AG04449 (cell line): ENCODE data around the gene DGCR2.
A peak's percentile ranks its signal among the peaks of the same experiment; 100 is the strongest.

Experiments used
- CTCF ChIA-PET: fragments of 350-600 bp; formaldehyde crosslinking; extraction: SDS; loops from one replicate; lab custom pipeline; 2021; ENCODE audit warnings: antibody characterized with exemption; lab: Yijun Ruan, JAX
- POLR2A ChIA-PET: fragments of 400-600, 350-600 bp; formaldehyde crosslinking; extraction: SDS; loops from one replicate; lab custom pipeline; 2020; ENCODE audit warnings: antibody characterized with exemption, inconsistent platforms; lab: Yijun Ruan, JAX
- DNase-seq: peaks from one replicate; pipeline ENCODE4 v3.0.0-alpha.2; 2010; ENCODE audit warnings: low read depth, low spot score
- H3K4me3 ChIP-seq: 2 replicates; pipeline ENCODE4 v1.5.1; 2011; ENCODE audit warnings: low read depth, mild to moderate bottlenecking, control low read depth, low read length
- CTCF ChIP-seq: IDR thresholded peaks from one replicate; pipeline ENCODE4 v1.5.1; 2011; ENCODE audit warnings: mild to moderate bottlenecking, moderate library complexity, low read length, control low read depth, inconsistent platforms; ENCODE audit not compliant: insufficient read depth; ENCODE audit errors: missing control alignments

The DGCR2 gene

GRCh38 chr22:19039796-19040280 lies 82.4 kb downstream of the DGCR2 start:
- no peak overlapping the region for H3K4me3 ChIP-seq
- POLR2A ChIA-PET: no interaction called here
- CTCF ChIA-PET: interaction anchor here (0.6 kb wide), 1 partner anchor 50 kb away, joined by 3 read pairs; no protein-coding TSS in a partner anchor
- no peak for TF ChIP-seq CTCF
- DNase-seq: no peak

DNA sequence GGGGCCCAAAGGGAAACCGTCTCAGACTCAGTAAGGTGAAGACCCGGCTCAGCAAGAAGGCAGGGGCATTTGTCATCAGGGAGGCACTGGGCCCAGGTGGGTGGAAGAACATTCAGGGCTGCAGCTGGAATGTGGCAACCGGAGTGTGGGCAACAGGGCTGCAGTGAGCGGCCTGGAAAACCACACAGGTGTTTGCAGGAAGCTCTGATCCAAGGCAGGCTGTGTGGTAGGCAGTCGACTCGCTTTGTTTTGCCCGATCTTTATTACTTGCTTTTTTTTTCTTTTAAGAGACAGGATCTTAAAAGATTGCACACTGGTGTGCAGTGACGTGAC lies 82.8 kb downstream of the DGCR2 start:
- ChIA-PET POLR2A (no interaction called here), CTCF (interaction anchor here (0.6 kb wide), 1 partner anchor 50 kb away, joined by 3 read pairs; no protein-coding TSS in a partner anchor)
- no peak overlapping the region for H3K4me3 ChIP-seq
- DNase-seq: no peak
- no peak for TF ChIP-seq CTCF

DNA sequence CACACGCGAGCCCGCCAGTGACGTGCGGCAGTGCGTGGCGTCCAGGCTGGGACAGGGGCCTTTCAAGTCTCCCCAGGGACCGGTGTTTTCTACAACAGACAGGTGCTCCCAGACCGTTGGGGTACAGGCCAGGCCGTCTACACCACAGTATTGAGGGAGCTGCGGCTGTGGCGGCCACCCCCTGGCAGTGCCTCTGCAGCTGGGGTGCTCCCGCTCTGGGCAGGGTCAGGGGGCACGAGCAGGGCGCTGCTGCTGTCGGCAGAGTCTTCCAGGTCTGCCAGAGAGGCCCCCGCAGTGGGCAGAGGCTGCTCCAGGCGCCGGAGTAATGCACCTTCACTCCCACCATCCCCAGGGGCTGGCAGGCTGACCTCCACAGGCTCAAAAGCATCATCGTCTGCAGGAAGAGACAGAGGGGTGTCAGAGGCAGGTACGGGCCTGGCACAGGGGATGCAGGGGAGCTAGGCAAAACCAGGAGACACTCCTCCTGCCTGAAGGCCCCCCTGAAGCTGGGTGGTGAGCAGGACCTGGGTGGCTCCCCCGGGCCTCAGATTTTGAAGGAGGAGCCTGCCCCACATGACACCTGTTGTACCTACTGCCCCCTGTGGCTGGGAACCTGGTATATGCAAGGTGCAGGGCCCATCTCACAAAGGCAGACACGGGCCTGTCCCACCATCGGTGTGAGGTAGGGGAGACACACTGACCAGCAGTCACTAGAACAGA lies 83.3 kb downstream of the DGCR2 start:
- no peak overlapping the region for H3K4me3 ChIP-seq
- no peak for DNase-seq
- POLR2A ChIA-PET: no interaction called here
- CTCF ChIA-PET: interaction anchor here (1.0 kb wide), 1 partner anchor 10 kb away, joined by 3 read pairs; no protein-coding TSS in a partner anchor
- no peak for TF ChIP-seq CTCF

- POLR2A ChIA-PET: no interaction called here
- no peak for DNase-seq
- CTCF ChIA-PET: interaction anchor here (1.0 kb wide), 1 partner anchor 11 kb away, joined by 3 read pairs; no protein-coding TSS in a partner anchor
These were observed 84.1 kb downstream of the DGCR2 start for GRCh38 chr22:19038164-19038546.

DNA sequence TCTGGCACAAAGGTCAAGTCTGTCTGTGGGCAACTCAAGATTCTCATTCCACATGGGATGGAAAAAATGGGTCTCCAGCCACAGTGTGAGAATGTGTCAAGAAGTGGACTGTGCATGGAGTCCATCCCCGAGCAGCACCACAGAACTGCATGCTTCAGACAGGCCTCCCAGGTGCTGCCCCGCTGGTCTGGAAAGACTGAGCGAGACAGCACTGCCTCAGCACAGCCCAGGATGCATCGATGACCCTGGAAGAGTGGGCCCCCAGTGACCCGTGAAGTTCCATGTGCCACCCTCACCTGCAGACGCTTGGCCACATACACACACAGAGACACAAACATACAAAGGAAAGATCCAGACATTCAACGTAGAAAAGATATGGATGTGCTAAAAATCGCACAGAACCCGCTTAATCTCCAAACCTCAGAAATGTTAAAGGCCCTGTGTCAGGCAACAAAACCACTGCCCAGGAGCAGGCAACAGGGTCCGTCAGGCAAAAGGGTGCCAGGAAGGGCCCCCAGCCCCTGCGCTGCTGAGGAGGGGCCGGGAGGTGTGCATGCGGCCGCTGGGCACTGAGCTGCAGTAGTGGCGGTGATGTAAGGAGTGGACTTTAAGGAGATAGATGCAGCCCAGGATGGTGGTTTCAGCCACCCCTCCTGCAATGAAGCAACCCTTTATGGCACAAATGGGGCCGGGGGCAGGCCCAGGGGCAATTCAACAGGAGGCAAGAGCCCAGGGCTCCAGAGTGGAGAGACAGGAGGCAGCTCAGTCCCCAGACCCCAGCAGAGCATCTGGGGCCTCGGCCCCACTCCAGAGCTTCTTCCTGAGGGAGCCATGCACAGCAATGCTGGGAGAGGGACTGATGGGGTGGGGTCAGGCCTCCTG lies 84.7 kb downstream of the DGCR2 start:
- ChIA-PET POLR2A (no interaction called here), CTCF (no interaction called here)
- no peak for DNase-seq
- no peak for TF ChIP-seq CTCF
- no peak overlapping the region for H3K4me3 ChIP-seq

More at GRCh38 chr22:19038164-19038546, 84.1 kb downstream of the DGCR2 start:
- H3K4me3 ChIP-seq: no peak overlapping the region
- no peak for TF ChIP-seq CTCF

DNA sequence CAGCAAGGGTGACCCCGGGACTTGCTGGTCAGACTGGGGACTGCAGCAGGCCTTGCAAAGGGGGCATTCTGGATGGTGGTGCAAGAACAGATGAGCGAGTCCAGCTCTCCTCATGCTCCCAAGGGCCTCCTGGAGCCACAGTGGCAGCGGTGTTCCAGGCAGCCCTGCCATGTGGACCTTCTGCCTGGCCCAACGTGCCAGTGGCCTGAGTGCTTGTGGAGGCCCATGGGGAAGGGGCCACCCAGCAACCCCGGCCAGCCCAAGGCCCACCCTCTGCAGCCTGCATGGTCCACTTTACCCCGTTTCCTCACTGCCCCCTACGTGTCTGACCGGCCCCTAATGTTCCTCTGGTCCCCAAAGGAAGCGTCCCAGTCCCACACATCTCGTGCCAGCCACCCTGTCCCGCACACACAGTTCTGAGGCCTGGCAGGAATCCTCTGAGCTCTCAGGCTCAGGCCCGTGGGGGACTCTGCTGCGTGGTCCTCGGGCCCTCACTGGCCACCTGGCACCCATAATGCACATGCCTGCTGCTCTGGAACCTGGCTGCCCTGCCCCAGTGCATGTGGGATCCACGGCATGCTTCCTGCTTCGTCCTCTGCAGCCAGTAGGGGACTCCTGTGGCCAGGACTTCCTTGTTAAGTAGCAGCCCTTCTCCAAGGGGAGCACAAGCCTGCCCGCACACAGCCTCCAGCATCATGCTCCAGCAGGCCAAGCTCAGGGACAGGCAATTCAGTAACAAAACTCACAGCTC lies 85.5 kb downstream of the DGCR2 start:
- no peak for DNase-seq
- TF ChIP-seq CTCF: peak; percentile 14
- ChIA-PET POLR2A (no interaction called here), CTCF (interaction anchor here (1.4 kb wide), 1 partner anchor 13 kb away, joined by 6 read pairs; no protein-coding TSS in a partner anchor)
- H3K4me3 ChIP-seq: no peak overlapping the region
